Stimulated activated naive CD8-positive, alpha-beta T cell treated with anti-CD3 and anti-CD28 coated beads, Interleukin-15, Interleukin-2, amounts not matched to agents 100 ng/mL and 50 ng/mL, for 24 hours (primary cell): ENCODE measurements around the gene PACSIN2.
A peak's percentile ranks its signal among the peaks of the same experiment; 100 is the strongest.
"Not testable (repeated sequence)": the region's sequence is repeated elsewhere in the genome, so short reads cannot be mapped to it uniquely, and the experiment has no call there.

ENCODE experiments used
- H3K27ac Mint-ChIP-seq: one replicate; pipeline ENCODE4 v1.8.0; 2021; ENCODE audit warnings: mild to moderate bottlenecking, mixed read lengths
- H3K27me3 Mint-ChIP-seq: one replicate; pipeline ENCODE4 v1.8.0; 2021; ENCODE audit warnings: mixed read lengths
- H3K36me3 Mint-ChIP-seq: one replicate; pipeline ENCODE4 v1.8.0; 2021; ENCODE audit warnings: low read depth, mixed read lengths
- H3K4me1 Mint-ChIP-seq: one replicate; pipeline ENCODE4 v1.8.0; 2021; ENCODE audit warnings: low read depth, mixed read lengths
- H3K4me3 Mint-ChIP-seq: one replicate; pipeline ENCODE4 v1.8.0; 2021; ENCODE audit warnings: mild to moderate bottlenecking, mixed read lengths
- H3K9me3 Mint-ChIP-seq: one replicate; pipeline ENCODE4 v1.8.0; 2021; ENCODE audit warnings: mixed read lengths

The PACSIN2 gene

GRCh38 chr22:43017525-43018460 lies 2.8 kb upstream of the PACSIN2 start:
- Mint-ChIP-seq H3K27ac (no peak overlapping the region), H3K4me3 (no peak overlapping the region), H3K9me3 (no peaks in the 10 kb centered on the region), H3K4me1 (peaks cover 21% of the 10 kb centered on the region), H3K36me3 (no peaks in the 10 kb centered on the region), H3K27me3 (no peaks in the 10 kb centered on the region)

- not testable (repeated sequence) for H3K9me3 Mint-ChIP-seq, H3K27me3 Mint-ChIP-seq, H3K27ac Mint-ChIP-seq, H3K4me3 Mint-ChIP-seq, H3K36me3 Mint-ChIP-seq
- H3K4me1 Mint-ChIP-seq, result peaks cover 25% of the 10 kb centered on the region
Observed at GRCh38 chr22:43016150-43016549, 1.2 kb upstream of the PACSIN2 start.

- peaks cover 26% of the 10 kb centered on the region for H3K4me1 Mint-ChIP-seq
- peak overlapping the region; percentile 83 for H3K27ac Mint-ChIP-seq
- H3K9me3 Mint-ChIP-seq, result no peaks in the 10 kb centered on the region
- H3K27me3 Mint-ChIP-seq, result no peaks in the 10 kb centered on the region
- peak overlapping the region; percentile 91 for H3K4me3 Mint-ChIP-seq
- no peaks in the 10 kb centered on the region for H3K36me3 Mint-ChIP-seq
Observed at GRCh38 chr22:43015677-43016042, 711 bp upstream of the PACSIN2 start.

DNA sequence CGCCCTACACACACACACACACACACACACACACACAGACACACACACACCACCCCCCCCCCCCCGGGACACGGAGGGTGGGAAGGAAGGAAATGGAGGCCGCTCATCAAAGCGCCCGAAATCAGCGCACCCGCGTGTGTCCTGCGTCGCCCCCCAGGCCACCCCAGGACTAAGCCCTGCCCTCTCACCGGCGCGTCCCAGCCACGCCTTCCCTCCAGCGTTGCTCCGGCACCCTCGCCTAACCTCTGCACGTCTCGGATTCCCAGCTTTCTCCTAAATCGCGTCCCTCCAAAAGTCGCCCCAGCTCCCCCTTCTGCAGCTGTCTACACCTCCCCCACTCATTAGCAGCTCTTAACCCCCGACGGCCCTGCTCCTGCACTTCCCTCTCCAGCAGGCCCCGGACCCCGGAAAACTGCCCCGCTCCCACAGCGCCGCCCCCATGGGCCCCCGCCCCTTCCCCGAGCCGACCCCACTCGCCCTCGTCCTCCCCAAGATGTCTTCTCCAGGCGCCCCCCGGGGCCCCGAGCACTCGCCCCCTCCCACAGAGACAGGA lies 557 bp downstream of the PACSIN2 start:
- Mint-ChIP-seq H3K36me3 (no peaks in the 10 kb centered on the region), H3K4me3 (peak overlapping the region; percentile 91), H3K27me3 (no peaks in the 10 kb centered on the region), H3K9me3 (no peaks in the 10 kb centered on the region), H3K27ac (peak overlapping the region; percentile 68), H3K4me1 (peaks cover 26% of the 10 kb centered on the region)

GRCh38 chr22:43013355-43014315 lies 1.3 kb downstream of the PACSIN2 start:
- Mint-ChIP-seq H3K4me3 (peak overlapping the region; percentile 91), H3K36me3 (no peaks in the 10 kb centered on the region), H3K27me3 (no peaks in the 10 kb centered on the region), H3K4me1 (peaks cover 31% of the 10 kb centered on the region), H3K9me3 (no peaks in the 10 kb centered on the region), H3K27ac (peak overlapping the region; percentile 68)

DNA sequence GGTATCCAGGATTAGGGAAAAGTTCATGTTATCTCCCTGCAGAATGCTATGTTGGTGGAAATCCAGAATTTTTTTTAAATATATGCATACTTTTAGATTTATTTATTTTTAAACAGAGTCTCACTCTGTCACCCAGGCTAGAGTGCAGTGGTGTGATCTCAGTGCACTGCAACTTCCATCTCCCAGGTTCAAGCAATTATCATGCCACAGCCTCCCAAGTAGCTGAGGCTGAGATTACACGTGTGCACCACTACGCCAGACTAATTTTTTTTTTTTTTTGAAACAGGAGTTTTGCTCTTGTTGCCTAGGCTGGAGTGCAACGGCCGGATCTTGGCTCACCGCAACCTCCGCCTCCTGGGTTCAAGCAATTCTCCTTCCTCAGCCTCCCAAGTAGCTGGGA lies 2.6 kb downstream of the PACSIN2 start:
- no peaks in the 10 kb centered on the region for H3K9me3 Mint-ChIP-seq
- no peak overlapping the region for H3K4me3 Mint-ChIP-seq
- peaks cover 41% of the 10 kb centered on the region for H3K4me1 Mint-ChIP-seq
- H3K27ac Mint-ChIP-seq, result no peak overlapping the region
- H3K36me3 Mint-ChIP-seq, result no peaks in the 10 kb centered on the region
- H3K27me3 Mint-ChIP-seq, result no peaks in the 10 kb centered on the region

DNA sequence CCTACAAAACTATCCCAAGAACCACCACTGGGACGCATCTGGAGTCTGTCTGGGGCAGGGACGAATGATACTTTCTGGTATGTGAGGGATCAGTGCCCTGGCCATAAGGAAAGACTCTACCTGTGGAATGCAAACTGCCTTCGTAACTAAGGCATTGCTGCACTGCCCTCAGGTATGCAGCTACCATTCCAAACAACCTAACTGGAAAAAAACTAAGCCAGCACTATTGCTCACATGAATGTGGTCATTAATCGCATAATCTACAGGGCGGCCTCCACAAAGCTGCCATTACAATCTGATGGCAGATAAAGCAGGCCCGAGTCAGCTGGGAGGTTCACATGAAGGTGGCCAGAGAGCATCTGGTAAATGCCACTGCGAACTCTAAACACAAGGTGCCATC lies 3.9 kb downstream of the PACSIN2 start:
- Mint-ChIP-seq H3K36me3 (no peaks in the 10 kb centered on the region), H3K4me1 (peaks cover 54% of the 10 kb centered on the region), H3K9me3 (no peaks in the 10 kb centered on the region), H3K27me3 (no peaks in the 10 kb centered on the region), H3K4me3 (no peak overlapping the region), H3K27ac (no peak overlapping the region)

GRCh38 chr22:43009444-43009843 lies 5.5 kb downstream of the PACSIN2 start:
- no peaks in the 10 kb centered on the region for H3K27me3 Mint-ChIP-seq
- no peak overlapping the region for H3K4me3 Mint-ChIP-seq
- H3K36me3 Mint-ChIP-seq, result no peaks in the 10 kb centered on the region
- no peaks in the 10 kb centered on the region for H3K9me3 Mint-ChIP-seq
- no peak overlapping the region for H3K27ac Mint-ChIP-seq
- peaks cover 62% of the 10 kb centered on the region for H3K4me1 Mint-ChIP-seq

DNA sequence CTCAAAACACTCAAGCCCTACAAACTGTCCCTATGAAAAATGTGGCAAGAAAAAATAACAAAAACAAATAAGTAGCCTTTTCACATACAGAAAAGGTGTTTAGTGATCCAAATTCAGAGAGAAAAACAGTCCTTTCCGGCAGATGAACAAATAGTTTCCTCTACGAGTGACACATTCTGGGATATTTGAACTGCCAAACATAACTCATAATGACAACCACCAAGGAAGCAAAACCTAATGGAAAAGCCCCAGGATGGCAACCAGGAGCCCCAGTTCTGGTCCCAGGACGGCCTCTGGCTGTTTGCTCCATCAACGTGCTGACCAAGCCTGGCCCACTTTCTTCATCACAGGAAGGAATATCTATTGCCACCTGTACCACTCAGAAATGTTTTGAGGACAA lies 6.0 kb downstream of the PACSIN2 start:
- H3K9me3 Mint-ChIP-seq, result no peaks in the 10 kb centered on the region
- no peak overlapping the region for H3K4me3 Mint-ChIP-seq
- no peak overlapping the region for H3K27ac Mint-ChIP-seq
- H3K4me1 Mint-ChIP-seq, result peaks cover 66% of the 10 kb centered on the region
- H3K27me3 Mint-ChIP-seq, result no peaks in the 10 kb centered on the region
- H3K36me3 Mint-ChIP-seq, result peaks cover 2% of the 10 kb centered on the region

GRCh38 chr22:43008509-43008908 lies 6.4 kb downstream of the PACSIN2 start:
- Mint-ChIP-seq H3K27me3 (no peaks in the 10 kb centered on the region), H3K4me1 (peaks cover 66% of the 10 kb centered on the region), H3K27ac (no peak overlapping the region), H3K4me3 (no peak overlapping the region), H3K36me3 (peaks cover 5% of the 10 kb centered on the region), H3K9me3 (no peaks in the 10 kb centered on the region)

GRCh38 chr22:43007519-43008102 lies 7.3 kb downstream of the PACSIN2 start:
- peak overlapping the region; percentile 32 for H3K27ac Mint-ChIP-seq
- peaks cover 5% of the 10 kb centered on the region for H3K36me3 Mint-ChIP-seq
- H3K27me3 Mint-ChIP-seq, result no peaks in the 10 kb centered on the region
- H3K9me3 Mint-ChIP-seq, result no peaks in the 10 kb centered on the region
- H3K4me1 Mint-ChIP-seq, result peaks cover 66% of the 10 kb centered on the region
- H3K4me3 Mint-ChIP-seq, result no peak overlapping the region

- Mint-ChIP-seq H3K36me3 (peaks cover 5% of the 10 kb centered on the region), H3K27me3 (no peaks in the 10 kb centered on the region), H3K9me3 (no peaks in the 10 kb centered on the region), H3K4me3 (no peak overlapping the region), H3K27ac (no peak overlapping the region), H3K4me1 (peaks cover 75% of the 10 kb centered on the region)
Observed at GRCh38 chr22:43006753-43007152, 8.2 kb downstream of the PACSIN2 start.

DNA sequence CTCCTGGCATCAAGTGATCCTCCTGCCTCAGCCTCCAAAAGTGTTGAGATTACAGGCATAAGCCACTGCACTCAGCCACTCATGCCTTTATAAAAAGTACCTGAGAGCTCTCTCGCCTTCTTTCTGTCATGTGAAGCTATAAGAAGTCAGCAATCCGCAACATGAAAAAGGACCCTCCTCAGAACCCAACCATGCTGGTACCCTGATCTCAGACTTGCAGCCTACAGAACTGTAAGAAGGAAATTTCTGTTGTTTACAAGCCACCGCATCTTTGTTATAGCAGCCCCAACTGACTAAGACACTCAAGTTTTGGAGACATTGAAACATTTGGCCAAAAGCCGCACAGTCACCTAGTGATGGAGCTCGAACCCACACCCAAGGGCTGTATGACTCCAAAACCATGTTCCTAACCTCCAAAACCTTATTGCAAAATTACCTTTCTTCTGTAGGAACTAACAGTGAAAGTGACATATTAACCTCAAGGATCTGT lies 8.9 kb downstream of the PACSIN2 start:
- H3K27me3 Mint-ChIP-seq, result no peaks in the 10 kb centered on the region
- H3K4me1 Mint-ChIP-seq, result peaks cover 78% of the 10 kb centered on the region

GRCh38 chr22:43005106-43005505 lies 9.8 kb downstream of the PACSIN2 start:
- no peak overlapping the region for H3K27ac Mint-ChIP-seq
- no peaks in the 10 kb centered on the region for H3K27me3 Mint-ChIP-seq
- H3K4me3 Mint-ChIP-seq, result no peak overlapping the region
- H3K36me3 Mint-ChIP-seq, result peaks cover 5% of the 10 kb centered on the region
- H3K9me3 Mint-ChIP-seq, result no peaks in the 10 kb centered on the region
- peaks cover 87% of the 10 kb centered on the region for H3K4me1 Mint-ChIP-seq

More for the DNA sequence above, 8.9 kb downstream of the PACSIN2 start:
- H3K36me3 Mint-ChIP-seq, result peaks cover 5% of the 10 kb centered on the region
- no peak overlapping the region for H3K27ac Mint-ChIP-seq
- no peak overlapping the region for H3K4me3 Mint-ChIP-seq
- no peaks in the 10 kb centered on the region for H3K9me3 Mint-ChIP-seq
